GM19452 (cell line): ENCODE data around the gene ARHGAP9.
A peak's percentile ranks its signal among the peaks of the same experiment; 100 is the strongest.
"Not testable (repeated sequence)": the region's sequence is repeated elsewhere in the genome, so short reads cannot be mapped to it uniquely, and the experiment has no call there.

Experiments used
- ATAC-seq: cut with Tn5 transposase; IDR thresholded peaks from one replicate; pipeline ENCODE4 v1.9.1; 2021; ENCODE audit not compliant: unreplicated experiment

Gene ARHGAP9

DNA sequence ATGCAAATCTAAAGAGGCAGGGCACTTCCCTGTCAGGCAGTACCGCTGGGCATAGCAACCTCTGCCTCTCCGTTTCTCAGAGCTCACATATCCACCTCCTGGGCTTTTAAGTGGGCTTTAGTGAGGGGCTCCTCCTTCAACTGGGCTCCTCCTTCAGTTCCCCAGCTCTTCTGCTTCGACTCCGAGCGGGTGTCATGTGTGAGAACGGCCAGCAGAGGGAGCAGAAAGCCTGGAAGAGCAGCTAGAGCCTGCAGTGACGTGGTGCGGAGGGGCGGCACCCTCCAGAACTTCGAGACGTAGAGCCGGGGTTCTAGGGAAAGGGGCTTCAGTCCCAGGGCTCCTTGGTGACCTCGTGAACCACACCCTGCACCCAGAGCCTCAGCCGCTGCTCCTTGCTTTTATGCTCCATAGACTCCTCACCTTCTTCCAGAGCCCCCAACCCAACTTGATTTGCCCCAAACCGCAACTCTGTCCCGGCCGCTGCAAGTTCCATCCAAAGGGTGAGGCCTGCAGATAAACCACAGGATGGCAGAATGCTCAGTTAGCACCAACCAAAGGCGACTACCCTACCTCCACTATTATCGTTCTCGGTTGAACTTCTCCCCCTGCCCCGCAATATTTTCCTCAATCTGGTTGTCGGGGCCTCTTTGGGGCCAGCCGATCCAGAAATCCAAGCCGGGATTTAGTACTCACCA lies 20.5 kb downstream of the ARHGAP9 start:
- ATAC-seq = peak; percentile 55

DNA sequence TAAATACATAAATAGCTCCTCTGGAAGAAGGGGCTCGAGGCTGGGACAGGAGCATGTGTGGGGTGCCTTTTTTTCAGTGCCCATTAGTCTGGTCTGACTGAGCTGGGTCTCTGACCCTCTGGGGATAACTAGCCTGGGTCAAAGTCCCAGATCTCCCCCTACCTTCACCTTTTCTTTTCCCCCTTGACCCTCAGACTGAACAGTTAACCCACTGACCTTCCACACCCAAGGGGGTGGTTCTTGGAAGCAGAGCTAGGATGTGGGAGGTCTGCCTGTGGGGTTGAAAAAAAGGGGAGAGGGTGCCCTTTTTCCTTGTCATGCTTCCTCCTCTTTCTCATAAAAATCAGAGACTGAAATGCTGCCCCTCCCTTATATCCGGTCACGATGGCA lies 21.0 kb downstream of the ARHGAP9 start:
- no peak for ATAC-seq

DNA sequence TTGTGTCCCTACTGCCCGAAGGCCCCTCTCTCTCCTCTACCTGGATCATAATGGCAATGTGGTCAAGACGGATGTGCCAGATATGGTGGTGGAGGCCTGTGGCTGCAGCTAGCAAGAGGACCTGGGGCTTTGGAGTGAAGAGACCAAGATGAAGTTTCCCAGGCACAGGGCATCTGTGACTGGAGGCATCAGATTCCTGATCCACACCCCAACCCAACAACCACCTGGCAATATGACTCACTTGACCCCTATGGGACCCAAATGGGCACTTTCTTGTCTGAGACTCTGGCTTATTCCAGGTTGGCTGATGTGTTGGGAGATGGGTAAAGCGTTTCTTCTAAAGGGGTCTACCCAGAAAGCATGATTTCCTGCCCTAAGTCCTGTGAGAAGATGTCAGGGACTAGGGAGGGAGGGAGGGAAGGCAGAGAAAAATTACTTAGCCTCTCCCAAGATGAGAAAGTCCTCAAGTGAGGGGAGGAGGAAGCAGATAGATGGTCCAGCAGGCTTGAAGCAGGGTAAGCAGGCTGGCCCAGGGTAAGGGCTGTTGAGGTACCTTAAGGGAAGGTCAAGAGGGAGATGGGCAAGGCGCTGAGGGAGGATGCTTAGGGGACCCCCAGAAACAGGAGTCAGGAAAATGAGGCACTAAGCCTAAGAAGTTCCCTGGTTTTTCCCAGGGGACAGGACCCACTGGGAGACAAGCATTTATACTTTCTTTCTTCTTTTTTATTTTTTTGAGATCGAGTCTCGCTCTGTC lies 22.8 kb downstream of the ARHGAP9 start:
- ATAC-seq = no peak

DNA sequence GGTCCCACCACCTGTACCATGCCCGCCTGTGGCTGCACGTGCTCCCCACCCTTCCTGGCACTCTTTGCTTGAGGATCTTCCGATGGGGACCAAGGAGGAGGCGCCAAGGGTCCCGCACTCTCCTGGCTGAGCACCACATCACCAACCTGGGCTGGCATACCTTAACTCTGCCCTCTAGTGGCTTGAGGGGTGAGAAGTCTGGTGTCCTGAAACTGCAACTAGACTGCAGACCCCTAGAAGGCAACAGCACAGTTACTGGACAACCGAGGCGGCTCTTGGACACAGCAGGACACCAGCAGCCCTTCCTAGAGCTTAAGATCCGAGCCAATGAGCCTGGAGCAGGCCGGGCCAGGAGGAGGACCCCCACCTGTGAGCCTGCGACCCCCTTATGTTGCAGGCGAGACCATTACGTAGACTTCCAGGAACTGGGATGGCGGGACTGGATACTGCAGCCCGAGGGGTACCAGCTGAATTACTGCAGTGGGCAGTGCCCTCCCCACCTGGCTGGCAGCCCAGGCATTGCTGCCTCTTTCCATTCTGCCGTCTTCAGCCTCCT lies 23.4 kb downstream of the ARHGAP9 start:
- peak; percentile 42 for ATAC-seq

DNA sequence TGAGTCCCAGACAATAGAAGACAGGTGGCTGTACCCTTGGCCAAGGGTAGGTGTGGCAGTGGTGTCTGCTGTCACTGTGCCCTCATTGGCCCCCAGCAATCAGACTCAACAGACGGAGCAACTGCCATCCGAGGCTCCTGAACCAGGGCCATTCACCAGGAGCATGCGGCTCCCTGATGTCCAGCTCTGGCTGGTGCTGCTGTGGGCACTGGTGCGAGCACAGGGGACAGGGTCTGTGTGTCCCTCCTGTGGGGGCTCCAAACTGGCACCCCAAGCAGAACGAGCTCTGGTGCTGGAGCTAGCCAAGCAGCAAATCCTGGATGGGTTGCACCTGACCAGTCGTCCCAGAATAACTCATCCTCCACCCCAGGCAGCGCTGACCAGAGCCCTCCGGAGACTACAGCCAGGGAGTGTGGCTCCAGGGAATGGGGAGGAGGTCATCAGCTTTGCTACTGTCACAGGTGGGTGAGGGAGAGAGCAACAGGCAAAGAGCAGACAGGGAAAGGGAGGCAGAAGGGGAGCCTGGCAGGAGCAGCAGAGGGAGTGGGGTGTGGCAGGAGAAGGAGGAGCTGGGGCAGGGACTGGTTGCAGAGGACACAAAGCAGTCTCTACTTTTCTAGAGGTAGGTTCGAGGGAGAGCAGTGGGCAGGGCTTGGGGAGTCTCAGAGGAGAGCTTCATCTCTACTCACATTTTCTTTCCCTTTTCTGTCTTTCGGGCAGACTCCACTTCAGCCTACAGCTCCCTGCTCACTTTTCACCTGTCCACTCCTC lies 24.1 kb downstream of the ARHGAP9 start:
- no peak for ATAC-seq

DNA sequence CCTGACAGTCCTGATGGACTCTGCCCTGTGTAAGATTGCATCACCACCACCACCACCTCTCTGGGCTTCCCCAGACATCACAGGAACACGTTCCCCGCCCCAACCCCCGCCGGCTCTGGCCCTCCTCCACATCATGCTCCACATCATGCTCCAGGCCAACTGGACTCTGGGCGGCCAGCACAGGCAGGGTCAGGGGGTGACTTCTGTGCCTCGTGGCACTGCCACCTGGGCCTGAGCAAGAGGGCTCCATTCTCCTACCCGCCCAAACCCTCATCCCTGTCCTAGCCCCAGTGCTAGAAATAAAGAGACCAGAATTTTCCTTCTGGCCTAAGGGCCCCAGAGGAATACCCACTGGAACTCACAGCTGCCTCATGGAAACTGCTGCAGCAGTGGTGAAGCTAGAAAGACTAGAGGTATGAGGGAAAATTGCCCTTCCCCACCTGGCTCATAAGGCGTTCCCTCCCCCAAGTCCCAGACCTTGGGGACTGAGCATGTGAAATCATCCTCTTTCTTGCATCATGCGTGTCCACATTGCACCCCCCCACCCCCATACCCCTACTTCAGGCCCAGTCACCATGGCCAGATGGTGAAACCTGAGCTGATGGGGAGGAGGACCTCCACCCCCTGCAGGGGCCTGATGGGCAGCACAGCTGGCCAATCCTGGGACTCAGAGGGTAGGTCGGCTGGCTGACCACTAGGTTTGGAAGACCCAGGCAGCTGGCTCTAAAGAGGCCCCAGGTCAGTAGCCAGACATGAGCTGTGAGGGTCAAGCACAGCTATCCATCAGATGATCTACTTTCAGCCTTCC lies 24.9 kb downstream of the ARHGAP9 start, which contains the start of gene INHBE:
Gene INHBE (plus strand): TSS at position 742 of the 808 bp plus-strand sequence. CDS start 230 bp downstream, outside the sequence.
- no peak for ATAC-seq

DNA sequence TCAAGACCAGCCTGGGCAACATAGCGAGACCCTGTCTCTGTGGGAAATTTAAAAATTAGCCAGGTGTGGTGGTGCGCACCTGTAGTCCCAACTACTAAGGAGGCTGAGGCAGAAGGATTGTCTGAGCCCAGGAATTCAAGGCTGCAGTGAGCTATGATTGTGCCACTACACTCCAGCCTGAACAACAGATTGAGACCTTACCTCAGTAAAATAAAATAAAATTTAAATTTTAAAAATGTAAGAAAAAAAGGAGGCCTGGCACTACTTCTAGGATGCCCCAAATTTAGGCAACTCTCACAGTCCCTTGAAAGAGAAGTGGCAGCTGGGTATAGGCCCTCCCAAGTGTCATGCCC lies 25.5 kb downstream of the ARHGAP9 start:
- no peak for ATAC-seq

DNA sequence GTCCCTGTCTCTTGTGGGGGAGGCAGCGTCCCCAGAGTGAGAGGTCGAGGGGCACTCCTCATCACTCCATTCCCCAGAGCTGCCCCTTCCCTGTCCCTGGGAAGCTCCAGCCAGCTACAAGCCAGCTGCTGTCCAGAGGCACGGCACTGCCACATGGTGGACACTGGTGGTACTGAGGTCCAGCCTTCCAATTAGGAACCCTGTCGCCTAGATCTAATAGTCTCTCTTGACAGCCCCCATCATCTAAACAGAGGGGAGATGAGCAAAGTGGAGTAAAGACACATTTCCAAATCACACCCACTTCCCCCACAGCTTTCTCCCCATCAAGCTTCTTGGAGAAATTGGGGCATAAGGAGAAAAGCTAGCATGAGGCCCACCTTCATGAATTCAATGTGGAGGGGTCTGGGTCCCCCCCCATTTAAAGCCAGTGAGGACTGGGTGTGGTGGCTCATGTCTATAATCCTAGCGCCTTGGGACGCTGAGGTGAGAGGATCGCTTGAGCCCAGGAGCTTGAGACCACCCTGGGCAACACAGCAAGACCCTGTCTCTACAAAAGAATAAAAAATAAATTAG lies 26.6 kb downstream of the ARHGAP9 start:
- ATAC-seq = no peak

DNA sequence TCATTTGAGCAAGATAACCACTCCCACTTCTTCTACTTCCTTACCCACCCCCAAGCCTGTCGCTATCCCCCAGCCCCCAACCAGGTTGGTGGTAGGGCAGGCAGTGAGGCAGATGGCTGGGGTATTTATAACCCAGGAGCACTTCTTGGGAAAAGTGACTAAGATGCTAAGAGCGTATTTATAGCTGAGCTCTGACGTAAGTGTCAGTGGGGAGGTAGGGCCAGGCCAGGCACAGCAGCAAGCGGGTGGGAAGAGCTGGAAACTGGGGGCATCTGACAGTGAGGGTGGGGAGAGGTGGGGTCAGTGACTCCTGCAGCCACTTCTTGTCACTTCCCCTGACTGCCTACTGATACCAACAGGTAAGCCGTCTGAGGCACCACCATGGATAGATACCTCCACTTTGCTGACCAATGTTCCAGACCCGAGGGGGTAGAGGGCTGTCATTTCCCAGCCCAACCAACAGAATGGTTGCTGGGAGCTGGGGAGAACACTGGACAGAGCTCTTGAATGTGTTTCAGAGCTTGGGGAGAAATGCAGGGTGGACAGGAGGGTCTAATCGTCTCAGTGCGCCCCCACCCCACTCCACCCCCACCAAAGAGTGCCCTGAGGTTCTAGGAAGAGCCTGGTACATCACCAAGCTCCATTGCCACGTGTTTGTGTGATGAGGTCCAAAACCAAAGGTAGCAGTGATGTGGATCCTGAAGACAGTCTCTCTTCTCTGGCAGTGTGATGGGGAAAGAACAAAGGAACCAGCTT lies 27.3 kb downstream of the ARHGAP9 start:
- no peak for ATAC-seq

DNA sequence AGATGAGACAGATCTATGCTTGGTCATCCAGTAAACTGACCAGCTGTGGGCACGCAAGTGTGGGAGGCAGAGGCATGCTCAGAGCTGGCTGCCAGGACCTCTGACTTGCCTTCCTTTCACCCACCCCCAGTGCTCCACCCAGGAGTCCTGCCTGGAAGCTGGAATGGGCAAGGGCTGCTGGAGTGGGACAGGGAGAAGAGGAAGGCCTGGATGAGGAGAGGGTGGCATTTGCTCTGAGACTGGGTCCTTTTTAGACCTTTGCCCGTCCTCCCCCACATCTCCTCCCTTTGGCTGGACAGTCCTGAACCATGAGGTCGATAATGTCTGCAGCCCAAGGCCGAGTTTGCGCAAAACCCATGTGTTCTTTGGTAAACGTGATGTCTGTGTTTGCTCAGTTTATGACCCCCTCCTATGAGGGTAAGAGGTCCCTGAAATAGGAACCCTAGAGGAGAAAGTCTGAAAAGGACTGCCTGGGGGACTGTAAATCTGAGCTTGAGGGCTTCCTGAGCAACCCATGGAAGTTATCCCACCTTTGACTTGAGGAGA lies 28.4 kb downstream of the ARHGAP9 start:
- no peak for ATAC-seq

DNA sequence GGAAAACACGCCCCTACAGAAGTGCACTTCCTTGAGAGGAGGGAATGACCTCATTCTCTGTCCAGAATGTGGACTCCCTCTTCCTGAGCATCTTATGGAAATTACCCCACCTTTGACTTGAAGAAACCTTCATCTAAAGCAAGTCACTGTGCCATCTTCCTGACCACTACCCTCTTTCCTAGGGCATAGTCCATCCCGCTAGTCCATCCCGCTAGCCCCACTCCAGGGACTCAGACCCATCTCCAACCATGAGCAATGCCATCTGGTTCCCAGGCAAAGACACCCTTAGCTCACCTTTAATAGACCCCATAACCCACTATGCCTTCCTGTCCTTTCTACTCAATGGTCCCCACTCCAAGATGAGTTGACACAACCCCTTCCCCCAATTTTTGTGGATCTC lies 29.6 kb downstream of the ARHGAP9 start:
- no peak for ATAC-seq

DNA sequence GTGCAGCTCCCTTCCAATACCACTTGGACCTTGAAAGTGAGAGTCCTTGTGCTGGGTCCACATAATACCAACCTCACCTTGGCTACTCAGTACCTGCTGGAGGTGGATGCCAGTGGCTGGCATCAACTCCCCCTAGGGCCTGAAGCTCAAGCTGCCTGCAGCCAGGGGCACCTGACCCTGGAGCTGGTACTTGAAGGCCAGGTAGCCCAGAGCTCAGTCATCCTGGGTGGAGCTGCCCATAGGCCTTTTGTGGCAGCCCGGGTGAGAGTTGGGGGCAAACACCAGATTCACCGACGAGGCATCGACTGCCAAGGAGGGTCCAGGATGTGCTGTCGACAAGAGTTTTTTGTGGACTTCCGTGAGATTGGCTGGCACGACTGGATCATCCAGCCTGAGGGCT lies 30.3 kb downstream of the ARHGAP9 start:
- ATAC-seq = no peak

DNA sequence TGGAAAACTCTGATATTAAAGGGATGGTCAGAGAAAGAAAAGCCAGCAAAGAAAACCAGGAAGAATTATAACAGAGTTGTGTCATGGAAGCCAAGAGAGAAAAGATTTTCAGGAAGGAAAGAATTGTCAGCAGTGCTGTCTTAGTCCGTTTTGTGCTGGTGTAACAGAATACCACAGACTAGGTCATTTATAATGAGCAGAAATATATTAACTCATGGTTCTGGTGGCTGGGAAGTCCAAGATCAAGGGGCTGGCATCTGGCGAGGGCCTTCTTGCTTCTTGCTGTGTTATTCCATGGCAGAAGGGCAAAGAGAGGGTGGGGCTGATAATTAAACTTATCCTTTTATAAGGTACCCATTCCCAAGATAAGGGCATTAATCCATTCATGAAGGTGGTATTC lies 31.0 kb downstream of the ARHGAP9 start:
- ATAC-seq = no peak

DNA sequence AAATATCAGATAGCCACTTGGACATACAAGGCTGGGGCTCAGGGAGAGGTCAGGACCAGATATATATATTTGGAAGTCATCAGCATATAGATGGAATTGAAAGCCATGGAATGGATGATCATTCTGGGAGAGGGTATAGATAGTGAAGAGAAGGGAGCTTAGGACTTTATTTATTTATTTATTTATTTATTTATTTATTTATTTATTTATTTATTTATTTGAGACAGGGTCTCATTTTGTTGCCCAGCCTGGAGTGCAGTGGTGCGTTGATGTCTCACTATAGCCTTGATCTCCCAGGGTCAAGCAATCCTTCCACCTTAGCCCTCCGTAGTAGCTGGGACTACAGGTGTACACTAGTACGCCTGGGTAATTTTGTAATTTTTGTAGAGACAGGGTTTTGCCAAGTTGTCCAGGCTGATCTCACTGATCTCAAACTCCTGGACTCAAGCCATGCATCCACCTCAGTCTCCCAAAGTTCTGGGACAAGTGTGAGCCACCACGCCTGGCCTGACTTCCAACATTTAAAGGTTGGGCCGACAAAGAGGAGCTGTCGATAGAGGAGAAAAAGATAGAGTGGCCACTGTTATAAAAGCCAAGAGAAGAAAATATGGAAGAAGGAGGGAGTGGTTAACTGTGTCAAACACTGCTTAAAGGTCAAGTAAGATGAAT lies 33.2 kb downstream of the ARHGAP9 start:
- ATAC-seq = no peak

DNA sequence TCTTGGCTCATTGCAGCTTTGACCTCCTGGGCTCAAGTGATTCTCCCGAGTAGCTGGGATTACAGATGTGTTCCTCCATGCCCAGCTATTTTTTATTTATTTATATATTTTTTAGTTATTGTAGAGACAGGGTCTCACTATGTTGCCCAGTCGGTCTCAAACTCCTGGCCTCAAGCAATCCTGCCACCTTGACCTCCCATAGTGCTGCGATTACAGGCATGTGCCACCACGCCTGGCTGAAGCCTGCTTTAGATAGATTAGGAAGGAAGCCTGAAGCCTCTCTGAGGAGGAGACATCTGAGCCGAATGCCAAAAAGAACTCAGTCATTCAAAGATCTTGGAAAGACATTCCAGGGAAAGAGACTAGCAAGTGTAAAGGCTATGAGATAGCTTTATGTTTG lies 34.9 kb downstream of the ARHGAP9 start:
- ATAC-seq = no peak

DNA sequence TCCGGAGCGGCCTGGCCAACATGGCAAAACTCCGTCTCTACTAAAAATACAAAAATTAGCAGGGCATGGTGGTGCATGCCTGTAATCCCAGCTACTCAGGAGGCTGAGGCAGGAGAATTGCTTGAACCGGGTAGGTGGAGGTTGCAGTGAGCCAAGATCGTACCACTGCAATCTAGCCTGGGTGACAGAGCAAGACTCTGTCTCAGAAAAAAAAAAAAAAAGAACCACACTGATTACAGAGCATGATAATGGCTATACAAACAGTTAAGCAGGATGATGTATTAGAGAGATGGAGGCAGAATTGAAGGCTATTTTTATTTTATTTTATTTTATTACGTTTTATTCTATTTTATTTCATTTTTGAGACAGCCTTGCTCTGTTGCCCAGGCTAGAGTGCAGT lies 35.3 kb downstream of the ARHGAP9 start:
- ATAC-seq = not testable (repeated sequence)

DNA sequence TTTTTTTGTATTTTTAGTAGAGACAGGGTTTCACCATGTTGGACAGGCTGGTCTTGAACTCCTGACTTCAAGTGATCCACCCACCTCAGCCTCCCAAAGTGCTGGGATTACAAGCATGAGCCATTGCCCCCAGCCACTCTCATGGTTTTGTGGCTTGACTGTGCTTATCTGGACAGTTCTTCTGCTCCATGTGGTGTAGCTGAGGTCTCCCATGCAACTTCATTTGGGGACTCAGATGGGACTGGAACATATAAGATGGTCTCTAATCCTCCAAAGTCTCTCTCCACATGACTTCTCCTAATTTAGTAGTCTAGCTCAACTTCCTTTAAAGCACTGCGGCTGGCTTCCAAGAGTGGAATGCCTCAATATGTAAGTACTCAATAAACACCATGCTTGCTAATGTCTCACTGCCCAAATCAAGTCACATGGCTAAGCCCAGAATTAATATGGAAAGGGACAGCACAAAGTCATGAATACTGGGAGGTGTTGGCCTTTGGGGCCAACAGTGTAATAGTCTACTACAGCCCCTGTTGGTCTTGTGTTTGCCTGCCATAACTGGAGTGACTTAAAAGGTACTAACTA lies 37.7 kb downstream of the ARHGAP9 start:
- no peak for ATAC-seq

DNA sequence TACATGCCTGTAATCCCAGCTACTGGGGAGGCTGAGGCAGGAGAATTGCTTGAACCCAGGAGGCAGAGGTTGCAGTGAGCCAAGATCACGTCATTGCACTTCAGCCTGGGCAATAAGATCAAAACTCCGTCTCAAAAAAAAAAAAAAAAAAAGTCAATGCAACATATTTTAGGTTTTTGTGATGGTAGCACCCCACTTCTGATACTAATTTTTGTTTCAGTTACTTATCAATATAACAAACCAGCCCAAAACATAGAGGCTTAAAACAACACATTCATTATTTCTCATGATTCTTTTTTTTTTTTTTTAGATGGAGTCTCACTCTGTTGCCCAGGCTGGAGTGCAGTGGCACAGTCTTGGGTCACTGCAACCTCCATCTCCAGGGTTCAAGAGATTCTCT lies 38.3 kb downstream of the ARHGAP9 start:
- not testable (repeated sequence) for ATAC-seq
